IPS DF 19.7 (cell line): ENCODE data around the gene ARFIP1.
"Not testable (repeated sequence)": the region's sequence is repeated elsewhere in the genome, so short reads cannot be mapped to it uniquely, and the experiment has no call there.

Experiments used
- DNase-seq: peaks from one replicate; pipeline ENCODE4 v3.0.0-alpha.2; 2013; ENCODE audit warnings: low read depth, low spot score

The ARFIP1 gene

DNA sequence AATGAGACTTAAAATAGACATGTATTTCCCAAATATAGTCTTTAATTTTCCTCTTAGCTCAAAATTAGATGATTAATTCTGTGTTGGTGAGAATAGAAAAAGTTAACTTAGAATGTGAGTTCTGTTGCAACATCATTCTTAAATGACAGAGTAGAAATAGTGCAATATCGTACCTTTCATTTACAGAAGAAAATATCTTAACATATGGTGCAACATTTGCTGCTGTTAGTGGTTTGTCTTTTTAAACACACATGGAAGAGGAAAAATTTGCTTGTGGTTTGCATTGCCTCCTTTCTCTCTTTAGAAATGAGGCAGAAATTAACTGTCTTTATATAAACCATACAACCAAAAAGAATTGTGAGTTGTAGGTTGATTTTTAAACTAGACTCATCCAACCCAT, 117.1 kb downstream of the ARFIP1 start:
- DNase-seq, result no peak

DNA sequence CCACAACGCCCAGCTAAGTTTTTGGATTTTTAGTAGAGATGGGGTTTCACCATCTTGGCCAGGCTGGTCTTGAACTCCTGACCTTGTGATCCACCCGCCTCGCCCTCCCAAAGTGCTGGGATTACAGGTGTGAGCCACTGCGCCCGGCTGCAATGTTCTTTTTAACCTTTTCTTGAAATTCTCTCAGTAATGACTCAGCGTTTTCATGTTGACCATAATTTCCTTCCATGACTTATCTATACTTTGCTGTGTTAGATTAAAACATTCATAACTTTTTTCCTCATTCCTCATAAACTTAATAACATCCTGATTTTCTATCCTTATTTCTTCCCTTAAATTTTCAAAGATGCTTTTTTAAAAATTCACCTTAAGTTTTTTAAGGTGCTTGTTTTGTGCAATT, 118.4 kb downstream of the ARFIP1 start:
- DNase-seq, result not testable (repeated sequence)

DNA sequence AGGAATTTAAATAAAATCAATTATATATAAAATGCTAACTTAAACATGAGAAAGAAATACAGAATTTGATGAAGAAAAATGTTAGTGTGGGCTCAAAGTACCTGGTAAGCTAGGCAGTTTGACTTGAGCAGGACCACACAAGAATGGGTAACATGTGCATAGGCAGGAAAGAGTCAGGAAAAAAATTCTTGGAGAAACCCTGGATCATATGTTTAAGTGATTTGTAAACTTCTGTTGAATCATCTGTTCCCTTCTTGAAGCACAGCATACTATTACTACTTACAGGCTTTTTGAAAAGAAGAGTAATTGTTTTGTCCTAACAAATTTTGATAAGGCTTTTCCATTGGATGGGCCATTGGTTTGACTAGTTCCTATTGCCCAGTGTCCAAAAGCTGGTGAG, 118.9 kb downstream of the ARFIP1 start:
- no peak for DNase-seq

DNA sequence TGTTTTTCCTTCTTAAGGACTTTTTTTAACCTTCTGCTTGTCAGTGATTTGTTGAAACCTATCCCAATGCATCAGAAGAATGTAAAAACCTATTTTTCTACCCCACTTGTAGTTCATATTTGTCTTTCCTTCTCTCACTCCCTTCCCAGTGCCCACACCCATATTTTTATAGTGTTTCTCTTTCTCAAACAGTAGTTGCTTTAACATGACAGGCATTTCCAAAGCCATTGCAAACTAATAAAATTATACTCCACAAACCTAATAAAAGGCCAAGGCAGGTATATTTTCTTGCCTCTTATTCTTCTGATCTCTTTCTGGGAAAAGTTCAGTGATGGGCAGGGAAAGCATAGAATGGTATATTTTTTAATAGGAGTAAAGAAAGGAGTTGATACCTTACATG, 120.6 kb downstream of the ARFIP1 start:
- no peak for DNase-seq

DNA sequence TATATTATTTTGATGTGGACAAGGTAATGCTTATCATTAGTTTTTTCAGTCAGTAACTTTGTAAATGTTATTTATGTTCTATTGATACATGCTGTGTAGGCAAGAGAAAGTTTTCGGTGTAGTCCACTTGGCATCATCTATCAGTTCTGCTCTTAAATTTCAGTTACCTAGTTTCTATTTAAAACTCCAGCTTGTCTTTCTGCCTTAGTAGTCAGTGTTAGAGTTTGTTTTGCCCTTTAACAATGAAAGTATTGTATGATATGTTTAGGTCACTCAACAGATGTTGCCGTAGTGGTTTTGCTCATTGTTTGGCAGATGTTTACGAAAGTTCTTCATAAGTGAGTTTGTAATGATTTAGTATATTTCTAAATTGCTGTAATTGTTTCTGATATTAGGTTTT, 121.5 kb downstream of the ARFIP1 start:
- no peak for DNase-seq

DNA sequence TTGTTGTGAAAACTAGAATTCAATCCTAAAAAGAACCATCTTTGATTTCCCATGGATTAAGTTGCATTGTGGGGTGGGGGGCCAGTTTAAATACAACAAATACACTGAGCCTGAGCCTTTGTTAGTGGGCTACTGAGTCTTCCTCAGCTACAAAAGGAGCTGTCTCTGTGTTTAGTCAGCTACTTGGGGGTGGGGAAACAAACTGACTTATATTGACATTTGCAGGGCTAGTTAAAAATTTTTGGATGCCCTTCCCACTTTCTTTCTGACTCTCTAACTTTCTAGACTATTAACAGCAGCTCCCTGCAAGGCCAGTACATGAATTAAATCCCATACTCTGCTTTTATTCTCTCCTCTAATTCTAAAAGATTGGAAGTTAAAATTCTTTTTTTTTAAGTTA, 123.9 kb downstream of the ARFIP1 start:
- no peak for DNase-seq

DNA sequence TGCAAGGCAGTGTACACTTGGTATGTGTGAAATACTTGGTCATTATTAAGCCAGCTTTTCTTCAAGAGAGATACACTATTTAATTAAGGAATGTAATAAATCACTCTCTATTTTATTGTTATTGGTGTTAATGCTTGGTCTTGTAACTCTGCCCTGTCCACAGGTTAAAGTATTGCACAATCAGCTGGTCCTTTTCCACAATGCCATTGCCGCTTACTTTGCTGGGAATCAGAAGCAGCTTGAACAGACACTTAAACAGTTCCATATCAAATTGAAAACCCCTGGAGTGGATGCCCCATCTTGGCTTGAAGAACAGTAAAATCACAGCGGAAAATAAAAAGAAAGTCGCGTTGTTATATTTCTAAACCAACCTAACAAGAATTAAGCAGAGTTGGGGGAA, 130.1 kb downstream of the ARFIP1 start:
- DNase-seq, result no peak

DNA sequence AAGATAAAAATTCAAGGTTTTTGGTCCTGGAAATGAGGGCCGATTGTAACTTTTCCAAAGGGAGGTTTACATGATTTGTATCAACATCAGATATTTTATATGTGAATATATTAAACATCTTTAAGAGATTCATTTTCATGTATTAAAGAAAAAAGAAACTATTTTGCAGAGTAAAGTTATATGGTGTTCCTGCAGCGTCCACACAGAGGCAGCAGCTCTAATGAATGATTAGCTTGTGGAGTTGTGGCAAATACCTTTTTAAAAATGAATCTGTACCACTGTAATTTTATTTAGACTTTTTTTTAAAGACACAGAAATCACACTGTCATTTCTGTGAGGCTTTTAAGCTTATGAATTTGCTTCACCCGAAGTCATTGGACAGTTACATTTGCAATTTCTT, 130.8 kb downstream of the ARFIP1 start:
- DNase-seq, result no peak

DNA sequence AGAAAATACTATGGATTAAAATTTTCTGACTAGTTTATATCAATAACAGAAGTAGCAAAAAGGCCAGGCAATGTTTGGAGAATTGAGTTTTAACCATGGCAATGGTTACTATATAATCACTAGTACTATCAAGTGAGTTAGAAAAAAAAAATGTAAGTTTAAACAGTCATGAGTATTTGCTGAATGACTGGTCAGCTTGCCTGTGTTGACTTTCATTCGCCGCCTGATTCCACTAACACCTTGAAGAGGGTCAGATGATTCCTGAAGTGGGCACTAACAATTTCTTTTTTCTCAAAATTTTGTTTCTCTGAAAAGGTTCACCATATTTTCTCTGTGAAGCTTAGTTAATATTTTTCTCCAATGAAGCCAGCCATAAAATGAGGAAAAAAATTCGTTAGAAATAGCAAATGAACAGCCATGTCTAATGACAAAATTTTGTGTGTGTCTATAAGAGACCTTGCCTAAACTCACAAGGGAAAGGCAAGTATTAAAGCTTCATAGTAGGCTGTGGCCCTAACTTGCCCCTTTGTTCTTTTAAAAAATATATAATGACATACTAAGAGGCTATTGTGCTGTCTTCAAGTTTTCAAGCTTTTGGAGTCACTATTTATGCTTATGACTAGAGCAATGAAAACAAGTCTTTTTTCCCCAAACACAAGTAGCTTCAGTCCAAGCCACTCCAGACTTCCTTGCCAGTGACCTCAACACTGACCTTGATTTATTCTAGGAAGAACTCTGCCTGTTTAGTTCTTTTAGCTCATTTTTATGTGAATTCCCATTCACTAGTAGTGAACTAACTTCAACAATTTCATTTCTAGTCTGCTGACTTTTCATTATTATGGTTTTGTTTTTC, 138.0 kb downstream of the ARFIP1 start:
- DNase-seq, result no peak

DNA sequence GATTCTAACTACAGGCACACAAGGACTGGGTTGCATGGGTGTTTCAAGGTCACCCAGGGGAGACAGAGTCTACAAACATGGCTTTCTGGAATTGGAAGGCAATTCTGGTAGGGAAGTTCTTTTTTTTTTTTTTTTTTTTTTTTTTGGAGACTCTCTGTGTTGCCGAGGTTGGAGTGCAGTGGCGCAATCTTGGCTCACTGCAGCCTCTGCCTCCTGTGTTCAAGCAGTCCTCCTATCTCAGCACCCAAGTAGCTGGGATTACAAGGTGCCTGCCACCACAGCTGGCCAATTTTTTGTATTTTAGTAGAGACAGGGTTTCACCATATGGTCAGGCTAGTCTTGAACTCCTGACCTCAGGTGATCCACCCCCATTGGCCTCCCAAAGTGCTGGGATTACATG, 140.1 kb downstream of the ARFIP1 start:
- no peak for DNase-seq

DNA sequence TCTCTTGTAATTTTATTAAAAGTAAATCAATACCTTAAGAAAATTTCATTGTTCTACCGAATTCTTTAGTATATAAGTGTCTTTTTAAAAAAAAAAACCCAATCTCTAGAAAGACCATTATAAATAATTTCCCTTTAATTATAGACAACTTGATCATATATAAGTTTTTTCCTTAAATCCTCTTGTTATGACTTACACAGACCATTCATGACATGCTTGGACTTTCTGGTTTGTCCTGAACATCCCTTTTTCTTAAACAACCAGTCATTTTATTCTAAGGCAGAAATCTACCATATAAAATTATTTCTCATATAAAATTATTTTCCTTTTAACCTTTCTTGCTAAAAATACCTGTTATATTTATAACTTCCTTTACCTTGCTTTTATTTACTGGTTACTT, 141.0 kb downstream of the ARFIP1 start:
- DNase-seq, result no peak

DNA sequence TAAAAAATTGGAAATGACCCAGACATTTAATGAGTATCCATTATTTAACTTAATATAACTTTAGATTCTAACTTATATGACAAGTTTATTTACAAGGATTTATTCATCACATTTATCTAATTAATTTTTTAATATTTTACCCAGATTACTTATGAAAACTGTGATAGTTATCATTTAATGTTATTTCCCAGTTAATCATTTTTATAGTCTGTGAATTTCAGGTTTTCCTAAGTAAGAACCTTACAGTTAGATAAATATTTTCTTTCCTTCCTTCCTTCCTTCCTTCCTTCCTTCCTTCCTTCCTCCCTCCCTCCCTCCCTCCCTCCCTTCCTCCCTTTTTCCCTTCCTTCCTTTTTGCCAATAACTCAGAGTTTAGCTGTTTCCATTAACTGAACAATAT, 141.5 kb downstream of the ARFIP1 start:
- DNase-seq, result no peak

DNA sequence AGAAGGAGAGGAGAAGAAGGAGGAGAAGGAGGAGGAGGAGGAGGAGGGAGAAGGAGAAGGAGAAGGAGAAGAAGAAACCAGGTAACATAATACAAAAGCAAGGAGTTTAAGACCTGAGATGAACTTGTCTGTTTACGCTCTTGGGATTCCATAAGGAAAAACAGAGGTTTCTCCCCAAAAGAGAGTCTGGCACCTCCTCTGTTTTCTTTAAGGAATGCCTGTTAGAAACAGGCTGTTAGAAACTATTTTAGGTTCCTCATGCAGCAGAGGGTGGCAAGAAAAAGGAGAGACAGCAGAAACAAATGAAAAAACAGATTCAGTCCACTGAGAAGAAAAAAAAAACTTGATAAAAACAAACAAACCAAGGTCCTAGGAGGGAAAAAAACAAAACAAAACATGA, 146.1 kb downstream of the ARFIP1 start:
- no peak for DNase-seq

DNA sequence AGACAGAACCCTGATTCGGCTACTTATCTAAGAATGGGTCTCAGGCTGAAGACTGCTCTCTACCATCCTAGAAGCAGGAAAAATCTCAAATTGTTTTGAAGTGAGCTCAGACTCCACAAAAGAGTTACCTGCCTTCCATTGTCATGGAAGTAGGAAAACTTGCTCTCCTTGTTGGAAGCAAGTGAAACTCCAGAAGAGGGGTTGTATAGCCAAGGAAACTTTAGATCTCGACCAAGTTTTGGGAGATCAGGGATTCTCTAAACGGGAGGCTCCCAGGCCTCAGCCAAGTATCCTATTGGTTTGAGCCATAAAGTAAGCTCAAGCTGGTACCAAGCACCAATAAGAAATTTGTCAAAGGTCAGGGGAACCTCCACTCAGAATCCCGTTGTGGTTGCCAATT, 147.2 kb downstream of the ARFIP1 start:
- DNase-seq, result peak; percentile 63

DNA sequence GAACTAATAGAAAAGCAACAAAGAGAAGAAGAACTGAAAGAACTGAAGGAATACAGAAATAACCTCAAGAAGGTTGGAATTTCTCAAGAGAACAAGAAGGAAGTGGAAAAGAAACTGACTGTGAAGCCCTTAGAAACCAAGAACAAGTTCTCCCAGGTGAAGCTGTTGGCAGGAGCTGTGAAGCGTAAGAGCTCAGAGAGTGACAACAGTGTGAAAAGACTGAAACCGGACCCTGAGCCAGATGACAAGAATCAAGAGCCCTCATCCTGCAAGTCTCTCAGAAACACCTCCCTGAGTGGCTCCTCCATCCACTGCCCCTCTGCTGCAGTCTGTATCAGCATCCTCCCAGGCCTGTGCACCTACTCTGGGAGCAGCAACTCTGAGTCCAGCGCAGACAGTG, 148.0 kb downstream of the ARFIP1 start:
- no peak for DNase-seq

DNA sequence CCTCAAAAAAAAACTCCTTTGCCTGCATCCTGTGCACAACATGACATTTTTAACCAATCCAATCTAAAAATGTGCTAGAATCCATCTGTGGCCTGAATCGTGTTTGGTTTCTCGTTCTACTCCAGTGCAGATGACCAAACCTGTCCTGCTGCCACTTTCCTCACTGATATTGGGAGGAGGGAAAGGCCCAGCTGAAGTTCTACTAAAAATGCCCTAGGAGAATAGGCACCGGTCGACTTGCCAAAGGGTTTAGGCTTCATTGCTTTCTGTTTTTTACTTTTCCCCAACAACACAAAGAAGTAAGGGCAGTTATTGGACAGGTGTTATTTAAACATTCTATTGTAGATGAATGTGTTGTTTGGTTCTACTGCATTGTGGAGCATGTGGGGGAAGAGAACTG, 148.5 kb downstream of the ARFIP1 start:
- no peak for DNase-seq

DNA sequence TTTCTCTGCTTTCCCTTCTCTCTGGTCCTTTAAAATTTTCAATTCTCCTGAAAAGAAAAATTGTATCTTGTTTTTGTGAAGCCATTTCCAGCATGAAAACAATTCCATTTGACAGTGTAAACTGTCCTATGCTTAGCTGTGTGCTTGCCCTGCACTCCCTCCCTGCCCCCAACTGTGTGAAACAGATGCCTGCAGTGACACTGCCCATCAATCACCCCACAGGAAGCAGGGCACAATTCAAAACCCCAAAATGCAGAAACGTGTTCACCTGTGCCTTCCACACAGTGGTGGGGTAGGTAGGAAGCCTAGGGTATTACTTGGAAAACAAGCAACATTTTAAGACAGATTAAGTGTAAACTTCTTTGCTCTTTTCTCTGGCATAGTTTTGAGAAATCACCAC, 150.1 kb downstream of the ARFIP1 start:
- DNase-seq, result no peak

DNA sequence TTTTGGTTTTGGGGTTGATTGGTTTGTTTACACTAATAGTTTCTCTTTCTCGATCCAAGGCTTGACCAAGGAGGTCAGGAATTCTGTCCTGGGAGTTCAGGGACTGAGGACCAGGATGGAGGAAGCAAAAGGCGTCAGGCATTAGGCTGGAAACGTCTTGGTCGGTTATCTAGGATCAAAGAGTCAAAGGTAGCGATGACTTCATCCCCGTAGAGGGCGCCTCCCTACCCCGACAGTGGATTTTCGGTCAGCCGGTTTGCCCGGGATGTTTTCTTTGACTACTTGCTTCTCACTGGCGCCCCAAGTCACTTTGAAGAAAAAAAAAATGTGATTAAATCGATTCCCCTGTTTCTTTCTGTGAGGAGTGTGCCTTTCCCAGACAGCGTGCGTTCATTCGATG, 155.4 kb downstream of the ARFIP1 start:
- peak; percentile 76 for DNase-seq

DNA sequence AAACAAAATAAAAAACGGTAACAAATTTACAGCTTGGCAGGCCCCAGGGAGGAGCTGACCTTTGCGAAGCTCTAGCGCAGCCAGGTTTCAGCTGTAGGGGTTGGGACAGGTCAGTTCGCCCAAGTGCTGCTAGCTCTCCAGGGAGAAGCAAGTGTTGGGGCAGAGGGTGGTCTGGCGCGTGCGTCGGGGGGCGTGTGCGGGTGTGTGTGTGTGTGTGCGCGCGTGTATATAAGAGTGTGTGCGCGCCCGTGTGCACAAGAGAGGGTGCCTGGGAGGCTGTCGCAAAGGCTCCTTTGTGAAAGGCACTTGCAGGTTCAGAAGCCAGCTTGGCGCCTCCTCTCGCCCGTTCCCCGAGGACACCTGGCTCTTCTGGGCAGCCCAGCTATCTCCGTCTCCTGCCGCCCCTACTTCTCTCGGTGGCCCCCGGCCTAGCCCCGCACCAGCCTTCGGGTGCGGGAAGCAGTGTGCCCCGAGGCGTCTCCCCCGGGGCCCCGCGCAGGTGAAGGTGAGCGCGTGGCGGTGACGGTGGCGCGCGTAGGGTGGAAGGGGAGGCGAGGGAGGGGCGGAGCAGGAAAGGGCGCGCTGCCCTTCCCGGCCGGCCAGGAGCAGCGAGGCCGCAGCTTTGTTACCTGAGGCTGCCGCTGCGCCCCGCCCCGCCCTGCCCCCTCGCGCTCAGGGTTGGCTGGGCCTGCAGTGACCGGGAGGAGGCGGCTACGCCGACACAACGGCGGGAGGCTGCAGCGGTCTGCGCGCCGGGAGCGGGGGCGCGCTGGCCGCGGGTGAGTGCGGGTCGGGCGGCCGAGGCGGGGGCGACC, 156.1 kb downstream of the ARFIP1 start, which contains the start of gene FHDC1:
TSS of gene FHDC1 (plus strand) at position 693 of the 815 bp plus-strand sequence. CDS start 6,735 bp downstream, outside the sequence.
- DNase-seq, result peak; percentile 52

DNA sequence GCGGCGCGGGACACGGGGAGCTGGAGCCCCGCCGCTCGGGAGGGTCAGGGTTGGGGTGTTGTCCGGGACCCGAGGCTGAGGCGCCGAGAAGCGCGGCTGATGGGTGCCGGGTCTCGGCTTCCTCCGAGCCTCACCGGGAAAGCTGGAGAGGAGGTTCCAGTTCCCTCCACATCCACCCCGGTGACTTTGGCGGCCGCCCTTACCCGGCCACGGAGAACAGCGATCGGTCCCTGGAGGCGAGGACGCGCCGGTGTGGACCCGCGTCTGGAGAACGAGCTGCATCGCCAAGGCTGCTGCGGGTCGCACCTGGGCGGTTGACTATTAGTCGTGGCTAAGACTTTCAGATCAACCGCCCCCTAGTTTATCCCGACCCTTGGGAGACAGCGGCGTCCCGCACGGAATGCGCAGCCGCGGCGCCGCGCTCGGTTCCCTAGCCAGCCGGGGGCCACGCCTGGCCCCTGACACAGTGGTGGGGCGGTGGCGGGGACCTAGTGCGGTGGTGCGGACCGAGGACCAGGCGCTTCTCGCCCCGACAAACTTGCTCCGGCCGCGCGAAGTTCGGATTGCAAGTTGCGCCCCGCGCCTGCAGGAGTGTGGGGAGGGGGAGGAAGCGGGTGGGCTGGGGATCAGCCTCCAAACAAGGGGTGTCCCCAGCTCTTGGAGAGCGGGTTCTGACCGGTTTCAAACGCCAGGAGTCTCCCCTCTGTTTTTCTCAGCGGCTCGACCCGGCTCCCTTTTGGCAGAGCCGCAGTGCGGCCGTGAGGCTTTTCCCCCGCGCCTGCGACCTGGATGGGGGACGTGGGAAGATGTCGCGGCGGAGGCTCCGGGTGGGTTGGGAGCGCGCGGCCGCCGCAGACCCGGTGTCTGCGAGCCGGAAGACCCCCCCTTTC, 156.9 kb downstream of the ARFIP1 start:
- DNase-seq, result peak; percentile 57

DNA sequence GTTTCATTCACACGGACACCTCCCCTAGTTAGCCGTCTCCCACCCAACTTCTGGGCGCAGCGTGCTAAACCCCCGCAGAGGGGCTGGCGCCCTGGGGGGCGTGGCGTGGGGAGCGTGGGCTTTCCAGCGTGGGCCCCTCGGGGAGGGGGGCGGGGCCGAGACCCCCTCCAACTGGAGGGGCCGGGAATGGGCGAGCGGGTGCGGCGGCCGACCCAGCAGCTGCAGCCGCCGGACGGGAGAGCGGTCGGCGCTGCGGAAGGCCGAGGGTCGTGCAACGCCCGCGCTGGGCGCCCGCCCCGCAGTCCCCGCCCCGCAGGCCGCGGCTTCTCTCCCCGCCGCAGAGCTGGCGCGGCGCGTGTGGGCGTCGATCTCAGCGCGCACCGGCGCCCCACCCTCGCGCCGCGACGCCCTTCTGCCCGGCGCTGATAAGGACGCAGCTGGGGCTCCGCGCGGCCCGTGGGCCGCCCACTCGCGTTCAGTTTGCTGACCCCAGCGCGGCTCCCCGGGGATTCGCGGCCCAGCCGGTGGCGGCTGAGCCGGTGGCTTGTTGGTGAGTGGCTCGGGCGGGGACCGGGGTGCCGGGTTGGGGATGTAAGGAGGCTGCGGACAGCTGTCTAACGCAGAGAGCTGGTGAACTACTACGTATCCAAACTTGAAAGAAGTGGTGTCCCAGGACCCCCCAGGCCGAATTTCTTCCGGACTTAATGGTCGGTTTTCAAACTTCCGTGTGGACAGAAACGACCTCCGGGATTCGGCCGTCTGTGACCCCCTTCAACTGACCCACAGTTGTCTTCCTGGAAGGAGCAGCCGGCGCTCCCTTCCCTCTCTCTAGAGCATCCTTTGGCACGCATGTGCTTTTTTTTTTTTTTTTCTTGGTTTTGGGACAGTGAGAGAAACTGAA, 157.8 kb downstream of the ARFIP1 start:
- no peak for DNase-seq
